K562 (cell line): ENCODE data around the gene SCARB2. TPM values are rescaled to one million over a fixed set of nuclear protein-coding genes. Genes with fewer than 3 reads are reported as not detected.

Source experiments
- BCL6 ChIP-seq: fragments of 250-450 bp; sonication (Bioruptor Pico); IDR thresholded peaks from 2 replicates; pipeline ENCODE4 v1.4.0; 2020
- ELK3 ChIP-seq: fragments of 450-650 bp; formaldehyde crosslinking; IDR thresholded peaks from 2 replicates; pipeline ENCODE4 v1.4.0; 2020; ENCODE audit warnings: mild to moderate bottlenecking
- ESRRB ChIP-seq: fragments of 250-450 bp; sonication (Bioruptor Pico); IDR thresholded peaks from 2 replicates; pipeline ENCODE4 v1.5.0; 2020; ENCODE audit warnings: mild to moderate bottlenecking, moderate library complexity, borderline replicate concordance
- HDGF ChIP-seq: fragments of 450-650 bp; IDR thresholded peaks from 2 replicates; pipeline ENCODE4 v1.6.1; 2016
- HMG20B ChIP-seq: fragments of 250-450 bp; sonication (Bioruptor Pico); IDR thresholded peaks from 2 replicates; pipeline ENCODE4 v1.5.0; 2021; ENCODE audit warnings: mild to moderate bottlenecking
- KDM5B ChIP-seq: fragments of 200-600 bp; sonication (generic); IDR thresholded peaks from 2 replicates; pipeline ENCODE4 v1.6.1; 2012; ENCODE audit warnings: low read depth, mild to moderate bottlenecking, moderate library complexity, low read length, control low read depth, inconsistent platforms; ENCODE audit not compliant: insufficient replicate concordance
- MAX ChIP-seq: sonication (generic); formaldehyde crosslinking; IDR thresholded peaks from 2 replicates; pipeline ENCODE4 v1.9.0; 2022; ENCODE audit warnings: mild to moderate bottlenecking, missing genetic modification reagents
- MEF2A ChIP-seq: IDR thresholded peaks from 2 replicates; pipeline ENCODE4 v1.6.1; 2011; ENCODE audit warnings: low read depth, mild to moderate bottlenecking, low read length, moderate library complexity; ENCODE audit not compliant: control insufficient read depth
- PHTF2 ChIP-seq: fragments of 250-450 bp; sonication (Bioruptor Pico); IDR thresholded peaks from 2 replicates; pipeline ENCODE4 v1.5.0; 2021; ENCODE audit warnings: mild to moderate bottlenecking
- SMAD1 ChIP-seq: fragments of 150-350 bp; IDR thresholded peaks from 2 replicates; pipeline ENCODE4 v1.6.1; 2014; ENCODE audit warnings: low read length, low read depth; ENCODE audit not compliant: partially characterized antibody
- TOE1 ChIP-seq, 2 experiments: fragments of 450-650 bp in 1 of 2; sonication (generic) in 1 of 2; formaldehyde crosslinking in 1 of 2; IDR thresholded peaks; 2 replicates each; pipeline versions ENCODE4 v1.7.1 to v1.8.0; 2016 to 2022; ENCODE audit warnings: borderline replicate concordance in 2 of 2, mild to moderate bottlenecking in 2 of 2, antibody characterized with exemption in 1 of 2, inconsistent platforms in 1 of 2, low read depth in 1 of 2, missing genetic modification reagents in 1 of 2, moderate library complexity in 1 of 2
- ZNF232 ChIP-seq: sonication (generic); formaldehyde crosslinking; IDR thresholded peaks from 2 replicates; pipeline ENCODE4 v1.8.0; 2022; ENCODE audit warnings: mild to moderate bottlenecking, missing genetic modification reagents
- polyA plus RNA-seq, 8 experiments: library from polyadenylated mRNA; depleted of rRNA in 4 of 8; stranded (reverse) in 5 of 8; unstranded in 3 of 8; fragments of >200 nt; fragmentation: Nextera tagmentation in 2 of 8; fragmentation: Illumina TruSeq in 1 of 8; extraction: Ambion mirVana in 2 of 8; extraction: Trizol in 1 of 8; gene quantifications; 2 replicates each; pipeline versions ENCODE4 v1.2.1 to v1.2.3, GENCODE V29; 2011 to 2014; ENCODE audit warnings: inconsistent platforms in 1 of 8, missing spikeins in 1 of 8
- total RNA-seq, 7 experiments: library from RNA; depleted of rRNA in 6 of 7; stranded (reverse); fragments of >200 nt in 6 of 7; fragmentation: Illumina TruSeq in 2 of 7; extraction: Trizol in 2 of 7; gene quantifications; 2 replicates each; pipeline versions ENCODE4 v1.2.1 to v1.2.3, GENCODE V29; 2011 to 2021; ENCODE audit warnings: low replicate concordance in 1 of 7
- TF ChIP-seq, protein P1 (sequence below): sonication (generic); formaldehyde crosslinking; IDR thresholded peaks from 2 replicates; pipeline ENCODE4 v1.8.1; 2022; ENCODE audit warnings: missing genetic modification reagents
- TF ChIP-seq, protein P2 (sequence below), 2 experiments: fragments of 450-650 bp; IDR thresholded peaks; 2 replicates each; pipeline ENCODE4 v1.6.1; 2016; ENCODE audit warnings: mild to moderate bottlenecking in 2 of 2, borderline replicate concordance in 1 of 2, low read depth in 1 of 2, moderate library complexity in 1 of 2

SCARB2 gene
- total and polyA plus RNA-seq, 9 of the 15 experiments (the other 6 are each of a cell fraction or from before 2014, with no cell fraction given) = 6.1 to 25.8 (median 17.8) TPM

DNA sequence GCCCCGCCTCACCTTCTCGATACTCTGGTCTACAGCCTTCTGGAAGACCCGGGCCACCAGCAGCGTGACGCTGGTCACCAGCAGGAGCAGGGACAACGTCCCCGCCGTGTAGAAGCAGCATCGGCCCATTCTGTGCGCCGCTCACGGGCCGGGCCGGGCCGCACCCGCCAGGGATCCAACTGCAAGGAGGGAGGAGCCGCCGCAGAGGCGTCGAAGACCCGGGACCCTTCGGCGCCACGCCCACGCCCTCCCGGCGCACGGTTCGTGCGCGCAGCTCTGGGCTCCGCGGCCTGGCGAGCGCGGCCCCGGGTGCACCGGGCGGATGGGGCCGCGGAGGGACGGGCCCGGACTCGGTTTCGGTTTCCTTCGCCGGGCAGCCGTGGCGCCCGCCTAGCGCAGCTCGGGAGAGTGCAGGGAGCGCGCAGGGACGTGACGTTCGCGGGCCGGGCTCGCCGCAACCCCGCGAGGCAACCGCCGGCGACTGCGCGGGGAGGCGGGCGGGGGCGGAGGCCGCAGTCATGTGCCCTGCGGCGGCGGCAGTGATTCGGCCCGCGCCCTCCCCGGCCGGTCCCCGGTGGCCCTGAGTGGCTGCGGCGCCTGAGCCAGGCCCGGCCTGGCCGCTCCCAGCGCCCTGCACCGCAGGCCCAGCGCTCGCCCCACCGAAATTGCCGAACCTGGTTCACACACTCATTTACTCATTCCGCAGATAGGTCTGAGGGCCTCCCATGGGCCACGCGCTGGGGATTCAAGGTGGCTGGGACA, at the start of gene SCARB2 (continued):
- no peak for TF ChIP-seq ZNF232 (CRISPR knock-in tag)
- TF ChIP-seq BCL6 = no peak
- TF ChIP-seq KDM5B = peak; percentile 70
- TF ChIP-seq ESRRB = no peak
- TF ChIP-seq HDGF = no peak
- TF ChIP-seq TOE1 (IDR thresholded peaks at IDR 0.05; ENCODE audit: borderline replicate concordance) = no peak
- no peak for TF ChIP-seq TOE1 (CRISPR knock-in tag; IDR thresholded peaks at IDR 0.05; ENCODE audit: borderline replicate concordance, low read depth)
- TF ChIP-seq, protein P1, sequence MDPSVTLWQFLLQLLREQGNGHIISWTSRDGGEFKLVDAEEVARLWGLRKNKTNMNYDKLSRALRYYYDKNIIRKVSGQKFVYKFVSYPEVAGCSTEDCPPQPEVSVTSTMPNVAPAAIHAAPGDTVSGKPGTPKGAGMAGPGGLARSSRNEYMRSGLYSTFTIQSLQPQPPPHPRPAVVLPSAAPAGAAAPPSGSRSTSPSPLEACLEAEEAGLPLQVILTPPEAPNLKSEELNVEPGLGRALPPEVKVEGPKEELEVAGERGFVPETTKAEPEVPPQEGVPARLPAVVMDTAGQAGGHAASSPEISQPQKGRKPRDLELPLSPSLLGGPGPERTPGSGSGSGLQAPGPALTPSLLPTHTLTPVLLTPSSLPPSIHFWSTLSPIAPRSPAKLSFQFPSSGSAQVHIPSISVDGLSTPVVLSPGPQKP (CRISPR knock-in tag) = no peak
- TF ChIP-seq, protein P2, sequence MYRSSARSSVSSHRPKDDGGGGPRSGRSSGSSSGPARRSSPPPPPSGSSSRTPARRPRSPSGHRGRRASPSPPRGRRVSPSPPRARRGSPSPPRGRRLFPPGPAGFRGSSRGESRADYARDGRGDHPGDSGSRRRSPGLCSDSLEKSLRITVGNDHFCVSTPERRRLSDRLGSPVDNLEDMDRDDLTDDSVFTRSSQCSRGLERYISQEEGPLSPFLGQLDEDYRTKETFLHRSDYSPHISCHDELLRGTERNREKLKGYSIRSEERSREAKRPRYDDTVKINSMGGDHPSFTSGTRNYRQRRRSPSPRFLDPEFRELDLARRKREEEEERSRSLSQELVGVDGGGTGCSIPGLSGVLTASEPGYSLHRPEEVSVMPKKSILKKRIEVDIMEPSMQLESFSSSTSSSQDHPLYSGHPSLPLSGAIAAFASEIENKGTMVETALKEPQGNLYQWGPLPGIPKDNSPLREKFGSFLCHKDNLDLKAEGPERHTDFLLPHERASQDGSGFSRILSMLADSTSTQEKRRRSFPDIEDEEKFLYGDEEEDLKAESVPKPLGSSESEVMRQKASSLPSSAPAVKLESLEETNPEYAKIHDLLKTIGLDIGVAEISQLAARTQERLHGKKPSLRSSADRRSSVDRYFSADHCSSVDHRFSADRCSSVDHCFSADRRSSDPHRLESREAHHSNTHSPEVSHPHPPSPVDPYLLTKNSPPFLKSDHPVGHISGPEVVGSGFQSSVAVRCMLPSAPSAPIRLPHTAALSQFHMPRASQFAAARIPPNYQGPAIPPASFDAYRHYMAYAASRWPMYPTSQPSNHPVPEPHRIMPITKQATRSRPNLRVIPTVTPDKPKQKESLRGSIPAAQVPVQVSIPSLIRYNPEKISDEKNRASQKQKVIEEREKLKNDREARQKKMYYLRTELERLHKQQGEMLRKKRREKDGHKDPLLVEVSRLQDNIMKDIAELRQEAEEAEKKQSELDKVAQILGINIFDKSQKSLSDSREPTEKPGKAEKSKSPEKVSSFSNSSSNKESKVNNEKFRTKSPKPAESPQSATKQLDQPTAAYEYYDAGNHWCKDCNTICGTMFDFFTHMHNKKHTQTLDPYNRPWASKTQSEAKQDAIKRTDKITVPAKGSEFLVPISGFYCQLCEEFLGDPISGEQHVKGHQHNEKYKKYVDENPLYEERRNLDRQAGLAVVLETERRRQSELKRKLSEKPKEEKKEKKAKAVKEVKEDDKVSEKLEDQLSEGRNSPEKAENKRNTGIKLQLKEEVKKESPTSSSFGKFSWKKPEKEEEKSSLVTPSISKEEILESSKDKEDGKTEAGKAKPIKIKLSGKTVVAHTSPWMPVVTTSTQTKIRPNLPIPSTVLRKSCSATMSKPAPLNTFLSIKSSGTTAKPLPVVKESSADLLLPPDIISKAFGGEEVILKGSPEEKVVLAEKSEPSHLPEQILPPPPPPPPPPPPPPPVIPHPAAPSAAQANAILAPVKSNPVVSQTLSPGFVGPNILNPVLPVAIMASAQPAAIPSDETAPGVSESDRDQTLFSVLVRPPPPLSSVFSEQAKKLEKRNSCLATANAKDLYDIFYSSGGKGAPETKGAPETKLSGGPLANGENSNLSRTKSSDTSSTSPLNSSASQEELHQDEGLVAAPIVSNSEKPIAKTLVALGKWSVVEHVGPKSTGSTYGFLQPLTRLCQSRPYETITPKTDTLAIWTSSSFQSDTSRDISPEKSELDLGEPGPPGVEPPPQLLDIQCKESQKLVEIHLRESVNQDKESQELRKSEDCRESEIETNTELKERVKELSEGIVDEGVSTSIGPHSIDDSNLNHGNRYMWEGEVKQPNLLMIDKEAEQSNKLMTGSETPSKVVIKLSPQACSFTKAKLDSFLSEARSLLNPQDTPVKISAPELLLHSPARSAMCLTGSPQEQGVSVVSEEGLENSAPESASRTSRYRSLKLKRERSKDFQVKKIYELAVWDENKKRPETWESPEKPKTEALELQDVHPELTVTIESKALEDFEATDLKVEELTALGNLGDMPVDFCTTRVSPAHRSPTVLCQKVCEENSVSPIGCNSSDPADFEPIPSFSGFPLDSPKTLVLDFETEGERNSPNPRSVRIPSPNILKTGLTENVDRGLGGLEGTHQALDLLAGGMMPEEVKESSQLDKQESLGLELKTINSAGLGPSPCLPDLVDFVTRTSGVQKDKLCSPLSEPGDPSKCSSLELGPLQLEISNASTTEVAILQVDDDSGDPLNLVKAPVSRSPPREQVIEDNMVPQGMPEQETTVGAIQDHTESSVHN (IDR thresholded peaks at IDR 0.05; ENCODE audit: borderline replicate concordance in 1 of 2, low read depth in 1 of 2) = no peak
- TF ChIP-seq PHTF2 (CRISPR knock-in tag) = no peak
- no peak for TF ChIP-seq MAX (CRISPR knock-in tag)
- TF ChIP-seq SMAD1 = no peak
- TF ChIP-seq ELK3 = no peak
- TF ChIP-seq HMG20B = no peak
- no peak for TF ChIP-seq MEF2A
